HCT116 (cell line): Measurements from ENCODE around the gene LTBP1. TPM values are rescaled to one million over a fixed set of nuclear protein-coding genes. Genes with fewer than 3 reads are reported as not detected.

ENCODE experiments used
- ATAC-seq: fragments of 200-7000 bp; cut with Tn5 transposase; 2 replicates; pipeline ENCODE4 v1.9.1; 2020; ENCODE audit warnings: mild to moderate bottlenecking, moderate library complexity
- BruUV-seq: library from RNA; stranded (reverse); fragments of 400-500 nt; replicated peaks from 2 replicates; lab custom pipeline; 2021; lab: Mats Ljungman, UMichigan
- CTCF ChIA-PET: fragments of 300-600 bp; sonication (Branson Sonifier 250); formaldehyde crosslinking; loops from one replicate; lab custom pipeline; 2021; ENCODE audit warnings: antibody characterized with exemption; lab: Charles Lee
- POLR2A ChIA-PET: fragments of 300-600, 350-600 bp; sonication (Branson Sonifier 250); formaldehyde crosslinking; loops from one replicate; lab custom pipeline; 2021; ENCODE audit warnings: antibody characterized with exemption; lab: Charles Lee
- RAD21 ChIA-PET, 2 experiments: fragments of 300-600 bp; sonication (Branson Sonifier 250); formaldehyde crosslinking; loops; one replicate each; lab custom pipeline; 2023; ENCODE audit warnings: low total read pairs in 2 of 2; ENCODE audit not compliant: uncharacterized antibody in 2 of 2, unreplicated experiment in 2 of 2, low non-redundant PET in 1 of 2; lab: Charles Lee
- DNase-seq: peaks from one replicate; pipeline ENCODE4 v3.0.0-alpha.2; 2010; ENCODE audit warnings: low read depth, low spot score
- H2AFZ ChIP-seq: fragments of 200-600 bp; shearing (Covaris generic), sonication (generic); 2 replicates; pipeline ENCODE4 v1.6.1; 2017; ENCODE audit warnings: low read depth, mixed run types, mixed read lengths, antibody characterized with exemption, low read length; ENCODE audit not compliant: poor library complexity, severe bottlenecking
- H3K27ac ChIP-seq: 2 replicates; pipeline ENCODE4 v1.5.1; 2012; ENCODE audit warnings: low read depth, low read length
- H3K27me3 ChIP-seq: fragments of 200-600 bp; sonication (generic); 2 replicates; pipeline ENCODE4 v1.6.1; 2016; ENCODE audit warnings: mixed run types, low read length, mixed read lengths; ENCODE audit not compliant: insufficient read depth
- H3K36me3 ChIP-seq, 2 experiments: fragments of 200-500 bp in 1 of 2; fragments of 200-600 bp in 1 of 2; sonication (Bioruptor generic) in 1 of 2; sonication (generic) in 1 of 2; 2 replicates each; pipeline versions ENCODE4 v1.5.1 to v1.6.1; 2014 to 2016; ENCODE audit warnings: low read length in 2 of 2, inconsistent platforms in 1 of 2, mixed read lengths in 1 of 2, mixed run types in 1 of 2; ENCODE audit not compliant: insufficient read depth in 2 of 2, control insufficient read depth in 1 of 2
- H3K4me1 ChIP-seq, 2 experiments: fragments of 200-600 bp in 1 of 2; sonication (generic) in 1 of 2; 2 replicates each; pipeline versions ENCODE4 v1.5.1 to v1.6.1; 2012 to 2017; ENCODE audit warnings: low read length in 2 of 2, inconsistent platforms in 1 of 2, mild to moderate bottlenecking in 1 of 2, mixed read lengths in 1 of 2, mixed run types in 1 of 2, moderate library complexity in 1 of 2; ENCODE audit not compliant: insufficient read depth in 2 of 2, control insufficient read depth in 1 of 2
- H3K4me2 ChIP-seq: fragments of 200-600 bp; sonication (generic); 2 replicates; pipeline ENCODE4 v1.6.1; 2017; ENCODE audit warnings: mixed run types, low read length, mixed read lengths
- H3K4me3 ChIP-seq, 2 experiments: fragments of 200-600 bp in 1 of 2; sonication (generic) in 1 of 2; replicated peaks in 1 of 2; 2 replicates each; pipeline ENCODE4 v1.5.1; 2011 to 2016; ENCODE audit warnings: low read length in 2 of 2, control low read depth in 1 of 2, low read depth in 1 of 2, mild to moderate bottlenecking in 1 of 2, mixed read lengths in 1 of 2, mixed run types in 1 of 2
- H3K79me2 ChIP-seq: fragments of 200-600 bp; sonication (generic); 2 replicates; pipeline ENCODE4 v1.6.1; 2017; ENCODE audit warnings: mild to moderate bottlenecking, mixed run types, low read length, moderate library complexity, mixed read lengths; ENCODE audit not compliant: insufficient read depth
- H3K9ac ChIP-seq: fragments of 200-600 bp; sonication (generic); 2 replicates; pipeline ENCODE4 v1.6.1; 2016; ENCODE audit warnings: low read length, mixed read lengths
- H3K9me2 ChIP-seq: fragments of 200-600 bp; sonication (generic), shearing (Covaris generic); 2 replicates; pipeline ENCODE4 v1.6.1; 2017; ENCODE audit warnings: mixed run types, mild to moderate bottlenecking, moderate library complexity; ENCODE audit not compliant: insufficient read depth
- H3K9me3 ChIP-seq, 2 experiments: fragments of 200-500 bp in 1 of 2; fragments of 200-600 bp in 1 of 2; sonication (Bioruptor generic) in 1 of 2; sonication (generic) in 1 of 2; 2 replicates each; pipeline ENCODE4 v1.6.1; 2014 to 2017; ENCODE audit warnings: low read length in 2 of 2, mixed read lengths in 2 of 2, inconsistent platforms in 1 of 2, low read depth in 1 of 2, mild to moderate bottlenecking in 1 of 2, mixed run types in 1 of 2, moderate library complexity in 1 of 2; ENCODE audit not compliant: control insufficient read depth in 1 of 2, insufficient read depth in 1 of 2
- H4K20me1 ChIP-seq: fragments of 200-600 bp; sonication (generic), shearing (Covaris generic); 2 replicates; pipeline ENCODE4 v1.6.1; 2017; ENCODE audit warnings: mixed run types, mild to moderate bottlenecking, moderate library complexity; ENCODE audit not compliant: insufficient read depth
- ATF3 ChIP-seq: IDR thresholded peaks from 2 replicates; pipeline ENCODE4 v1.6.1; 2012
- CBX3 ChIP-seq: IDR thresholded peaks from 2 replicates; pipeline ENCODE4 v1.6.1; 2012; ENCODE audit warnings: low read depth
- CEBPB ChIP-seq: IDR thresholded peaks from 2 replicates; pipeline ENCODE4 v1.6.1; 2012; ENCODE audit warnings: low read depth
- CTCF ChIP-seq, 3 experiments: fragments of 200-600 bp in 1 of 3; sonication (generic) in 1 of 3; IDR thresholded peaks in 2 of 3; conservative IDR thresholded peaks in 1 of 3; 2 replicates each; pipeline ENCODE4 v1.5.1; 2012 to 2017; ENCODE audit warnings: low read depth in 2 of 3, low read length in 2 of 3, antibody characterized with exemption in 1 of 3, borderline replicate concordance in 1 of 3, control low read depth in 1 of 3, mild to moderate bottlenecking in 1 of 3, mixed read lengths in 1 of 3, mixed run types in 1 of 3, moderate library complexity in 1 of 3; ENCODE audit not compliant: insufficient read depth in 1 of 3
- EGR1 ChIP-seq: IDR thresholded peaks from 2 replicates; pipeline ENCODE4 v1.6.1; 2012; ENCODE audit warnings: low read depth
- EZH2 ChIP-seq: fragments of 200-600 bp; sonication (generic); IDR thresholded peaks from 2 replicates; pipeline ENCODE4 v1.6.1; 2017; ENCODE audit warnings: antibody characterized with exemption, mixed run types
- EZH2phosphoT487 ChIP-seq: fragments of 200-600 bp; IDR thresholded peaks from 2 replicates; pipeline ENCODE4 v1.6.1; 2018; ENCODE audit warnings: antibody characterized with exemption, borderline replicate concordance
- JUND ChIP-seq: IDR thresholded peaks from 2 replicates; pipeline ENCODE4 v1.6.1; 2012
- MAX ChIP-seq: IDR thresholded peaks from 2 replicates; pipeline ENCODE4 v1.6.1; 2012
- POLR2A ChIP-seq: IDR thresholded peaks from 2 replicates; pipeline ENCODE4 v1.7.0; 2011; ENCODE audit warnings: borderline replicate concordance; ENCODE audit not compliant: insufficient read depth, insufficient read length; ENCODE audit errors: extremely low read depth
- RAD21 ChIP-seq: IDR thresholded peaks from 2 replicates; pipeline ENCODE4 v1.6.1; 2012; ENCODE audit warnings: low read depth, mild to moderate bottlenecking
- REST ChIP-seq: IDR thresholded peaks from 2 replicates; pipeline ENCODE4 v1.6.1; 2012; ENCODE audit warnings: low read depth
- SIN3A ChIP-seq: IDR thresholded peaks from 2 replicates; pipeline ENCODE4 v1.6.1; 2012; ENCODE audit warnings: low read depth
- SRF ChIP-seq: IDR thresholded peaks from 2 replicates; pipeline ENCODE4 v1.6.1; 2012; ENCODE audit warnings: low read depth
- YY1 ChIP-seq: IDR thresholded peaks from 2 replicates; pipeline ENCODE4 v1.6.1; 2011; ENCODE audit warnings: low read length, low read depth, moderate library complexity, mild to moderate bottlenecking; ENCODE audit not compliant: insufficient replicate concordance; ENCODE audit errors: extremely low read depth
- ZFX ChIP-seq: fragments of 450-650 bp; IDR thresholded peaks from 2 replicates; pipeline ENCODE4 v1.6.1; 2017
- intact Hi-C: fragments of 100-400 bp; cut with micrococcal nuclease; formaldehyde crosslinking; loops from 2 replicates; pipeline ENCODE4 v1.10.0; 2022
- total RNA-seq: library from RNA; stranded (reverse); gene quantifications from one replicate; pipeline ENCODE4 v1.2.1, GENCODE V29; 2021; ENCODE audit not compliant: unreplicated experiment

Gene LTBP1
- total RNA-seq, 1 experiment from 2014 or later, result 5.1 TPM

GRCh38 chr2:33018271-33018670, 71.5 kb downstream of the LTBP1 start:
- H3K9ac ChIP-seq, result no peak overlapping the region
- no peak overlapping the region for H3K4me2 ChIP-seq
- no peaks in the 10 kb centered on the region for H3K79me2 ChIP-seq
- TF ChIP-seq CTCF (IDR thresholded peaks at IDR 0.05 in 2 of 3, conservative IDR thresholded peaks at IDR 0.05 in 1 of 3; ENCODE audit: borderline replicate concordance in 1 of 3, insufficient read depth in 1 of 3, low read depth in 2 of 3, low read length in 2 of 3) (peak in 1 of 3 experiments; percentile 6; a peak in 1 of 6 replicates), RAD21 (no peak)
- DNase-seq, result no peak
- peaks cover under 1 to 34% of the 10 kb centered on the region in 2 experiments; a peak in 2 of 4 replicates for H3K4me1 ChIP-seq
- ChIA-PET CTCF (interaction anchor here (0.8 kb wide), 2 partner anchors 15 to 22 kb away, joined by 3 read pairs; no protein-coding TSS in a partner anchor), RAD21 (no interaction called here), POLR2A (no interaction called here)
- no peaks in the 10 kb centered on the region for H3K27me3 ChIP-seq
- no peak overlapping the region for H3K4me3 ChIP-seq
- intact Hi-C loops, result no loop called here
- no peaks in the 10 kb centered on the region for H3K36me3 ChIP-seq
- H2AFZ ChIP-seq, result no peak overlapping the region
- no TSS peak for BruUV-seq
- no peaks in the 10 kb centered on the region for H4K20me1 ChIP-seq
- no peak for ATAC-seq
- H3K27ac ChIP-seq, result no peak overlapping the region
- no peaks in the 10 kb centered on the region for H3K9me3 ChIP-seq
- no peaks in the 10 kb centered on the region for H3K9me2 ChIP-seq

- Histone ChIP-seq H3K79me2 (no peaks in the 10 kb centered on the region), H3K36me3 (no peaks in the 10 kb centered on the region), H2AFZ (no peak overlapping the region), H3K27ac (no peak overlapping the region), H3K27me3 (no peaks in the 10 kb centered on the region), H3K9me2 (no peaks in the 10 kb centered on the region), H3K9me3 (no peaks in the 10 kb centered on the region), H3K4me3 (no peak overlapping the region), H3K9ac (no peak overlapping the region), H3K4me1 (peaks cover 5 to 29% of the 10 kb centered on the region in 2 experiments; a peak in 2 of 4 replicates), H4K20me1 (no peaks in the 10 kb centered on the region), H3K4me2 (no peak overlapping the region)
- DNase-seq, result no peak
- ATAC-seq, result no peak
- ChIA-PET POLR2A (no interaction called here), RAD21 (no interaction called here), CTCF (no interaction called here)
- TF ChIP-seq EZH2phosphoT487, result no peak
- TF ChIP-seq CBX3, result no peak
- TF ChIP-seq EGR1, result no peak
- no peak for TF ChIP-seq ZFX
- TF ChIP-seq ATF3, result no peak
- TF ChIP-seq SRF, result no peak
- TF ChIP-seq RAD21, result no peak
- no peak for TF ChIP-seq SIN3A
- no peak for TF ChIP-seq MAX
- TF ChIP-seq REST, result no peak
- no peak for TF ChIP-seq POLR2A
- TF ChIP-seq YY1, result no peak
- no peak for TF ChIP-seq CEBPB
- TF ChIP-seq JUND, result no peak
- no peak for TF ChIP-seq EZH2
- BruUV-seq, result no TSS peak
- intact Hi-C loops, result no loop called here
Measured at GRCh38 chr2:33019796-33020195, 73.0 kb downstream of the LTBP1 start.
